ENCODE results near the gene CYBA. TPM values are rescaled to one million over a fixed set of nuclear protein-coding genes. Genes with fewer than 3 reads are reported as not detected.
A peak's percentile ranks its signal among the peaks of the same experiment; 100 is the strongest.

Gene CYBA
- total and polyA plus RNA-seq, 2 of the 4 experiments (the other 2 are of a cell fraction): 65.6 to 169 TPM

DNA sequence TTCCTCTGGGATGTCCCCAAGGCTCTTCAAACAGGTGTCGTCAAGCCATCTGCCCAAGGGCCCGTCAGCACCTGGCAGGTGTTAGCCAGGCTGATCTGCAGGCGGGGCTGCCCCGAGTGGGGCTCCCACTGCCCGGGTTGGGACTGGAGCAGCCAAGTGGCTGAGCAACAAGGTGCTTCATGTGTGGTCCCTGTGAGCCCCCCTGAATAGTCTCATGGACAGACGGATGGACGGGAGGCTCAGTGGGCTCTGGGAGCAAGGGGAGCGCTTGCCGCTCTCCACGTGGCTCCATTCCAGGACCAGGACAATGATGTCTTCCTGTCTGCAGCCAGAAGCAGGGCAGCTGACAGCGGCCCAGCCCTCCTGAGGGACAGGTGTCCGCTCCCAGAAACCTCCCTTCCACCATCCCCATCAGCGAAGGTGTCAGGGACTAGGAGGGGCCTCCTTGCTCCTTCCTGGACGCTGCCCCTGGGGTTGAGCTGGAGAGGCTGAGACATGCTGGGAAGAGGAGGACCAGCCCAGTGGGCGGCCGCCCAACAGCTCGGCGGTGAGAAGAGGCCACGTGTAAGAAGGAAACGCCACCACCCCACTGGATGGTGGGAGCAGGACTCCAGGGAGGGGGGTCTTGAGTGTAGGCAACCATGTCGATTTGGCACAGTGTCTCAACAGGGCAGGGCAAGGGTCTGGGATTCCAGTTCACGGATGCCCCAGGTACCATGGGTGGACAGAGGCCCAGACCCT is 25.8 kb upstream of the CYBA start:
- TF ChIP-seq CEBPB (IDR thresholded peaks at IDR 0.05; ENCODE audit: low read depth, low read length) (no peak), RFX5 (IDR thresholded peaks at IDR 0.05; ENCODE audit: low read depth, low read length) (no peak), POLR2A (IDR thresholded peaks at IDR 0.05; ENCODE audit: low read depth, low read length) (no peak), BHLHE40 (IDR thresholded peaks at IDR 0.05; ENCODE audit: low read depth, low read length) (no peak), FOS (IDR thresholded peaks at IDR 0.05; ENCODE audit: low read depth, low read length) (no peak), MAZ (IDR thresholded peaks at IDR 0.05; ENCODE audit: borderline replicate concordance, low read depth, low read length) (no peak), MXI1 (IDR thresholded peaks at IDR 0.05; ENCODE audit: borderline replicate concordance, low read depth, low read length) (no peak)
- TF ChIP-seq, protein P1, sequence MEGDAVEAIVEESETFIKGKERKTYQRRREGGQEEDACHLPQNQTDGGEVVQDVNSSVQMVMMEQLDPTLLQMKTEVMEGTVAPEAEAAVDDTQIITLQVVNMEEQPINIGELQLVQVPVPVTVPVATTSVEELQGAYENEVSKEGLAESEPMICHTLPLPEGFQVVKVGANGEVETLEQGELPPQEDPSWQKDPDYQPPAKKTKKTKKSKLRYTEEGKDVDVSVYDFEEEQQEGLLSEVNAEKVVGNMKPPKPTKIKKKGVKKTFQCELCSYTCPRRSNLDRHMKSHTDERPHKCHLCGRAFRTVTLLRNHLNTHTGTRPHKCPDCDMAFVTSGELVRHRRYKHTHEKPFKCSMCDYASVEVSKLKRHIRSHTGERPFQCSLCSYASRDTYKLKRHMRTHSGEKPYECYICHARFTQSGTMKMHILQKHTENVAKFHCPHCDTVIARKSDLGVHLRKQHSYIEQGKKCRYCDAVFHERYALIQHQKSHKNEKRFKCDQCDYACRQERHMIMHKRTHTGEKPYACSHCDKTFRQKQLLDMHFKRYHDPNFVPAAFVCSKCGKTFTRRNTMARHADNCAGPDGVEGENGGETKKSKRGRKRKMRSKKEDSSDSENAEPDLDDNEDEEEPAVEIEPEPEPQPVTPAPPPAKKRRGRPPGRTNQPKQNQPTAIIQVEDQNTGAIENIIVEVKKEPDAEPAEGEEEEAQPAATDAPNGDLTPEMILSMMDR (conservative IDR thresholded peaks at IDR 0.05; ENCODE audit: low read depth, low read length): no peak
- ChIA-PET CTCF (no interaction called here), POLR2A (ENCODE audit: unreplicated experiment) (no interaction called here)
- H3K4me3 ChIP-seq (ENCODE audit: insufficient read depth, low read depth, low read length): no peak overlapping the region
- H3K56ac ChIP-seq (ENCODE audit: extremely low read depth, insufficient read depth, low read length): no peak overlapping the region
- no peak overlapping the region for H2BK5ac ChIP-seq (ENCODE audit: low read depth, low read length, poor library complexity, severe bottlenecking)
- 91% methylated on average over 12 of the region's 22 CpGs; no CpG with 5 or more reads in 1 of the 2 experiments for WGBS, 2 experiments (ENCODE audit: extremely low coverage in 2 of 2, insufficient read length in 1 of 2)
- no peak overlapping the region for H2BK20ac ChIP-seq (ENCODE audit: low read depth, low read length)
- no peak overlapping the region for H3K14ac ChIP-seq (replicated peaks; ENCODE audit: low read depth, low read length)
- no peak for ATAC-seq (ENCODE audit: low read depth)
- H3K27ac ChIP-seq (ENCODE audit: insufficient read depth, low read length): no peak overlapping the region
- H4K5ac ChIP-seq (ENCODE audit: low read depth, low read length): no peak overlapping the region
- no peak overlapping the region for H2BK120ac ChIP-seq (ENCODE audit: low read depth, low read length)
- H3K4me1 ChIP-seq (ENCODE audit: control insufficient read depth, insufficient read depth, low read length): no peaks in the 10 kb centered on the region
- H3K18ac ChIP-seq (ENCODE audit: low read depth, low read length): no peak overlapping the region
- H3K79me1 ChIP-seq (ENCODE audit: low read depth in 1 of 2, low read length in 2 of 2): no peaks in the 10 kb centered on the region
- dilution Hi-C loops (cut with HindIII; ENCODE audit: low sequenced_read_pairs, unreplicated experiment): no loop called here
- no peak overlapping the region for H2AFZ ChIP-seq (replicated peaks; ENCODE audit: low read length, poor library complexity)
- no peaks in the 10 kb centered on the region for H3K27me3 ChIP-seq (ENCODE audit: control insufficient read depth, insufficient read depth, low read length)
- H4K8ac ChIP-seq (ENCODE audit: low read depth in 2 of 2, low read length in 2 of 2): no peak overlapping the region
- no peaks in the 10 kb centered on the region for H3K9me3 ChIP-seq (ENCODE audit: control insufficient read depth, insufficient read depth, low read length)
- no peaks in the 10 kb centered on the region for H3K9me1 ChIP-seq (ENCODE audit: insufficient read depth, low read length)
- DNase-seq: no peak
- H2BK15ac ChIP-seq (ENCODE audit: low read depth, low read length): no peak overlapping the region
- in situ Hi-C loops (cut with MboI; ENCODE audit: low sequenced_read_pairs): no loop called here
- H3K9ac ChIP-seq (ENCODE audit: low read depth, low read length): no peak overlapping the region
- H3K36me3 ChIP-seq (ENCODE audit: control insufficient read depth, insufficient read depth, low read length): peaks cover 7% of the 10 kb centered on the region; the same call in 1 of the 2 replicates
- H3K4ac ChIP-seq (ENCODE audit: low read depth, low read length): no peak overlapping the region
- H3K23ac ChIP-seq (ENCODE audit: low read depth, low read length): no peak overlapping the region
- 0 out of 2 replicates have a peak, but pooled peaks cover 9% of the 10 kb centered on the region for H4K20me1 ChIP-seq (ENCODE audit: insufficient read depth, low read length)
- H2AK5ac ChIP-seq (ENCODE audit: low read depth, low read length): no peak overlapping the region
- H4K91ac ChIP-seq (ENCODE audit: insufficient read depth, low read depth, low read length): no peak overlapping the region
- no TSS peak for BruUV-seq (replicated peaks)
- peak overlapping the region; percentile 78 for H2AK9ac ChIP-seq (replicated peaks; ENCODE audit: low read depth, low read length, poor library complexity)
- intact Hi-C loops (cut with micrococcal nuclease): no loop called here
- no peak overlapping the region for H3K4me2 ChIP-seq (ENCODE audit: low read depth, low read length)

Data from IMR-90 (cell line).